ENCODE measurements around the gene OCIAD2.
"Not testable (repeated sequence)": the region's sequence is repeated elsewhere in the genome, so short reads cannot be mapped to it uniquely, and the experiment has no call there.

Gene OCIAD2

GRCh38 chr4:48854395-48854683 is 52.2 kb downstream of the OCIAD2 start:
- no peak for DNase-seq (ENCODE audit: low read depth, low spot score)

- no peak for DNase-seq (ENCODE audit: low read depth, low spot score)
Measured at GRCh38 chr4:48853604-48854394, 52.8 kb downstream of the OCIAD2 start.

GRCh38 chr4:48851651-48852050 is 54.9 kb downstream of the OCIAD2 start:
- no peak for DNase-seq (ENCODE audit: low read depth, low spot score)

GRCh38 chr4:48848799-48849198 is 57.8 kb downstream of the OCIAD2 start:
- not testable (repeated sequence) for DNase-seq (ENCODE audit: low read depth, low spot score)

- DNase-seq (ENCODE audit: low read depth, low spot score): no peak
Measured at GRCh38 chr4:48844843-48845242, 61.7 kb downstream of the OCIAD2 start.

- DNase-seq (ENCODE audit: low read depth, low spot score): no peak
Measured at GRCh38 chr4:48841045-48841827, 65.3 kb downstream of the OCIAD2 start.

GRCh38 chr4:48836658-48837057 is 69.9 kb downstream of the OCIAD2 start:
- no peak for DNase-seq (ENCODE audit: low read depth, low spot score)

All from smooth muscle cell of the brain vasculature (primary cell).